ENCODE data around the gene IREB2. TPM values are rescaled to one million over a fixed set of nuclear protein-coding genes. Genes with fewer than 3 reads are reported as not detected.

The IREB2 gene
- total RNA-seq, 2 experiments from 2014 or later, result 27.1 to 77.6 TPM

DNA sequence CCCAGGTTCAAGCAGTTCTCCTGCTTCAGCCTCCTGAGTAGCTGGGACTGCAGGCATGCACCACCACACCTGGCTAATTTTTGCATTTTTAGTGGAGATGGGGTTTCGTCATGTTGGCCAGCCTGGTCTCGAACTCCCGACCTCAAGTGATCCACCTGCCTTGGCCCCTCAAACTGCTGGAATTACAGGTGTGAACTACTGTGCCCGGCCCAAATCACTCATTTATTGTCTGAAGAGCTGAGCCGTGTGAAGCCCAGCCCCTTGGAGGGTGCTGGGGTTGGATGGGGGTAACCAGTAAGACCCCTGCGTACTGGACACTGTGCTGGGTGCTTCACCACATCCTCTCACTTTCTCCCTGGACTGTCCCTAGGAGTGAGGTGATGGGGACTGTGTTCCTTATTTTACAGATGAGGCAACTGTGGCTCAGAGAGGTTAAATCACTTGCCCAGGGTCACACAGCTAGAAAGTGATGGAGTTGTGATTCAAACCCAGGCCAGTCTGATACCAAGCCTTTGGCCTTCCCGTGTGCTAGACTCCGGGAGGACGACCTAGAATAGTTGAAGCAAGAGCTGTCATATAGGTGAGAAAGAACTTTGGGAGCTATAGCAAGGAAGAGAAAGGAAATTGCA is 41.7 kb upstream of the IREB2 start:
- no peak overlapping the region for H3K4me3 ChIP-seq (ENCODE audit: low read depth, low read length, poor library complexity, severe bottlenecking)

GRCh38 chr15:78396976-78397375 is 41.0 kb upstream of the IREB2 start:
- H3K4me1 ChIP-seq (ENCODE audit: insufficient read depth, low read length, poor library complexity, severe bottlenecking), result no peaks in the 10 kb centered on the region
- TF ChIP-seq EZH2phosphoT487 (IDR thresholded peaks at IDR 0.05; ENCODE audit: borderline replicate concordance, low read depth, low read length), result no peak
- peak; percentile 58 for TF ChIP-seq CTCF (conservative IDR thresholded peaks at IDR 0.05; ENCODE audit: low read length)
- H3K36me3 ChIP-seq (ENCODE audit: insufficient read depth, low read length), result no peaks in the 10 kb centered on the region
- intact Hi-C loops (cut with micrococcal nuclease; ENCODE audit: unreplicated experiment), result no loop called here
- ChIA-PET POLR2A (interaction anchor here (0.6 kb wide), 1 partner anchor 50 kb away, joined by 3 read pairs; no protein-coding TSS in a partner anchor), CTCF (ENCODE audit: unreplicated experiment) (no interaction called here)
- no peak overlapping the region for H3K4me3 ChIP-seq (ENCODE audit: low read depth, low read length, poor library complexity, severe bottlenecking)
- H3K9me2 ChIP-seq (ENCODE audit: insufficient read depth, low read length), result no peaks in the 10 kb centered on the region
- no peak overlapping the region for H3K27ac ChIP-seq (ENCODE audit: low read depth, low read length, poor library complexity, severe bottlenecking)
- H3K79me2 ChIP-seq (ENCODE audit: insufficient read depth, low read depth, low read length), result no peaks in the 10 kb centered on the region
- no TSS peak for BruUV-seq (replicated peaks)
- no peak overlapping the region for H3K4me2 ChIP-seq (ENCODE audit: low read length)
- H3K9me3 ChIP-seq (ENCODE audit: low read length), result no peaks in the 10 kb centered on the region
- H4K20me1 ChIP-seq (ENCODE audit: insufficient read depth, low read length), result no peaks in the 10 kb centered on the region
- H2AFZ ChIP-seq (ENCODE audit: low read length), result no peak overlapping the region
- DNase-seq (ENCODE audit: low spot score), result peak; percentile 8

More for the DNA sequence above, 41.7 kb upstream of the IREB2 start:
- ChIA-PET POLR2A (no interaction called here), CTCF (ENCODE audit: unreplicated experiment) (no interaction called here)
- H3K9me3 ChIP-seq (ENCODE audit: low read length), result no peaks in the 10 kb centered on the region
- no peaks in the 10 kb centered on the region for H3K9me2 ChIP-seq (ENCODE audit: insufficient read depth, low read length)
- DNase-seq (ENCODE audit: low spot score), result no peak
- H3K4me1 ChIP-seq (ENCODE audit: insufficient read depth, low read length, poor library complexity, severe bottlenecking), result no peaks in the 10 kb centered on the region
- H3K27ac ChIP-seq (ENCODE audit: low read depth, low read length, poor library complexity, severe bottlenecking), result no peak overlapping the region
- H4K20me1 ChIP-seq (ENCODE audit: insufficient read depth, low read length), result no peaks in the 10 kb centered on the region
- no TSS peak for BruUV-seq (replicated peaks)
- no peaks in the 10 kb centered on the region for H3K79me2 ChIP-seq (ENCODE audit: insufficient read depth, low read depth, low read length)
- no peak overlapping the region for H2AFZ ChIP-seq (ENCODE audit: low read length)
- TF ChIP-seq CTCF (conservative IDR thresholded peaks at IDR 0.05; ENCODE audit: low read length), result no peak
- no peak for TF ChIP-seq EZH2phosphoT487 (IDR thresholded peaks at IDR 0.05; ENCODE audit: borderline replicate concordance, low read depth, low read length)
- intact Hi-C loops (cut with micrococcal nuclease; ENCODE audit: unreplicated experiment), result no loop called here
- no peak overlapping the region for H3K4me2 ChIP-seq (ENCODE audit: low read length)
- H3K36me3 ChIP-seq (ENCODE audit: insufficient read depth, low read length), result no peaks in the 10 kb centered on the region

GRCh38 chr15:78397382-78397781 is 40.6 kb upstream of the IREB2 start:
- no peak overlapping the region for H2AFZ ChIP-seq (ENCODE audit: low read length)
- CTCF ChIA-PET (ENCODE audit: unreplicated experiment), result no interaction called here

More at GRCh38 chr15:78397382-78397781, 40.6 kb upstream of the IREB2 start:
- Histone ChIP-seq H3K9me2 (ENCODE audit: insufficient read depth, low read length) (no peaks in the 10 kb centered on the region), H4K20me1 (ENCODE audit: insufficient read depth, low read length) (no peaks in the 10 kb centered on the region), H3K9me3 (ENCODE audit: low read length) (no peaks in the 10 kb centered on the region), H3K4me3 (ENCODE audit: low read depth, low read length, poor library complexity, severe bottlenecking) (no peak overlapping the region), H3K4me1 (ENCODE audit: insufficient read depth, low read length, poor library complexity, severe bottlenecking) (no peaks in the 10 kb centered on the region), H3K79me2 (ENCODE audit: insufficient read depth, low read depth, low read length) (no peaks in the 10 kb centered on the region), H3K36me3 (ENCODE audit: insufficient read depth, low read length) (no peaks in the 10 kb centered on the region), H3K27ac (ENCODE audit: low read depth, low read length, poor library complexity, severe bottlenecking) (no peak overlapping the region), H3K4me2 (ENCODE audit: low read length) (no peak overlapping the region)
- DNase-seq (ENCODE audit: low spot score), result no peak
- intact Hi-C loops (cut with micrococcal nuclease; ENCODE audit: unreplicated experiment), result no loop called here
- no peak for TF ChIP-seq CTCF (conservative IDR thresholded peaks at IDR 0.05; ENCODE audit: low read length)
- no peak for TF ChIP-seq EZH2phosphoT487 (IDR thresholded peaks at IDR 0.05; ENCODE audit: borderline replicate concordance, low read depth, low read length)
- no TSS peak for BruUV-seq (replicated peaks)
- POLR2A ChIA-PET, result interaction anchor here (0.6 kb wide), 1 partner anchor 50 kb away, joined by 3 read pairs; no protein-coding TSS in a partner anchor

Data from OCI-LY7 (cell line).